ENCODE measurements around the gene LYPD6.

- TF ChIP-seq TOX (CRISPR knock-in tag; IDR thresholded peaks at IDR 0.05; ENCODE audit: borderline replicate concordance): no peak
- TF ChIP-seq, protein P1, sequence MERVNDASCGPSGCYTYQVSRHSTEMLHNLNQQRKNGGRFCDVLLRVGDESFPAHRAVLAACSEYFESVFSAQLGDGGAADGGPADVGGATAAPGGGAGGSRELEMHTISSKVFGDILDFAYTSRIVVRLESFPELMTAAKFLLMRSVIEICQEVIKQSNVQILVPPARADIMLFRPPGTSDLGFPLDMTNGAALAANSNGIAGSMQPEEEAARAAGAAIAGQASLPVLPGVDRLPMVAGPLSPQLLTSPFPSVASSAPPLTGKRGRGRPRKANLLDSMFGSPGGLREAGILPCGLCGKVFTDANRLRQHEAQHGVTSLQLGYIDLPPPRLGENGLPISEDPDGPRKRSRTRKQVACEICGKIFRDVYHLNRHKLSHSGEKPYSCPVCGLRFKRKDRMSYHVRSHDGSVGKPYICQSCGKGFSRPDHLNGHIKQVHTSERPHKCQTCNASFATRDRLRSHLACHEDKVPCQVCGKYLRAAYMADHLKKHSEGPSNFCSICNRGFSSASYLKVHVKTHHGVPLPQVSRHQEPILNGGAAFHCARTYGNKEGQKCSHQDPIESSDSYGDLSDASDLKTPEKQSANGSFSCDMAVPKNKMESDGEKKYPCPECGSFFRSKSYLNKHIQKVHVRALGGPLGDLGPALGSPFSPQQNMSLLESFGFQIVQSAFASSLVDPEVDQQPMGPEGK (CRISPR knock-in tag; IDR thresholded peaks at IDR 0.05; ENCODE audit: borderline replicate concordance): no peak
- no peak for TF ChIP-seq ZFP3 (CRISPR knock-in tag; IDR thresholded peaks at IDR 0.05)
- no peak for TF ChIP-seq ZFP30 (CRISPR knock-in tag; IDR thresholded peaks at IDR 0.05)
- TF ChIP-seq, protein P2, sequence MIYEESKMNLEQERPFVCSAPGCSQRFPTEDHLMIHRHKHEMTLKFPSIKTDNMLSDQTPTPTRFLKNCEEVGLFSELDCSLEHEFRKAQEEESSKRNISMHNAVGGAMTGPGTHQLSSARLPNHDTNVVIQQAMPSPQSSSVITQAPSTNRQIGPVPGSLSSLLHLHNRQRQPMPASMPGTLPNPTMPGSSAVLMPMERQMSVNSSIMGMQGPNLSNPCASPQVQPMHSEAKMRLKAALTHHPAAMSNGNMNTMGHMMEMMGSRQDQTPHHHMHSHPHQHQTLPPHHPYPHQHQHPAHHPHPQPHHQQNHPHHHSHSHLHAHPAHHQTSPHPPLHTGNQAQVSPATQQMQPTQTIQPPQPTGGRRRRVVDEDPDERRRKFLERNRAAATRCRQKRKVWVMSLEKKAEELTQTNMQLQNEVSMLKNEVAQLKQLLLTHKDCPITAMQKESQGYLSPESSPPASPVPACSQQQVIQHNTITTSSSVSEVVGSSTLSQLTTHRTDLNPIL (CRISPR knock-in tag; IDR thresholded peaks at IDR 0.05; ENCODE audit: low read depth): no peak
- no peak for TF ChIP-seq ARNTL (CRISPR knock-in tag; IDR thresholded peaks at IDR 0.05; ENCODE audit: borderline replicate concordance, low read depth)
- TF ChIP-seq SNAI2 (CRISPR knock-in tag; IDR thresholded peaks at IDR 0.05): no peak
Measured at GRCh38 chr2:149371476-149371875, 41.1 kb downstream of the LYPD6 start.

Measured in SK-N-SH treated with all-trans-retinoic acid at 6 μM for 48 hours (cell line).